ENCODE results near the gene PLCD4. TPM values are rescaled to one million over a fixed set of nuclear protein-coding genes. Genes with fewer than 3 reads are reported as not detected.

PLCD4 gene
- polyA plus RNA-seq, 1 donor from 2014 or later = 4.9 TPM

- Histone ChIP-seq H3K9ac (ENCODE audit: low read length) (peak overlapping the region; percentile 90), H3F3A (ENCODE audit: insufficient read depth, low read length, poor library complexity, severe bottlenecking) (no peaks in the 10 kb centered on the region), H3K79me2 (replicated peaks; ENCODE audit: insufficient read depth, low read length) (peaks cover 89% of the 10 kb centered on the region), H3K9me3 (ENCODE audit: low read length) (no peaks in the 10 kb centered on the region), H3K27ac (ENCODE audit: low read length) (peak overlapping the region; percentile 89), H3K27me3 (ENCODE audit: insufficient read depth, low read depth, low read length) (no peaks in the 10 kb centered on the region), H3K4me3 (ENCODE audit: low read length) (peak overlapping the region; percentile 67), H3K9me2 (ENCODE audit: insufficient read depth, low read length) (no peaks in the 10 kb centered on the region), H3K36me3 (ENCODE audit: insufficient read depth, low read length) (peaks cover 6% of the 10 kb centered on the region), H3K4me2 (ENCODE audit: low read length) (peak overlapping the region; percentile 60), H2AFZ (ENCODE audit: low read depth, low read length) (no peak overlapping the region), H4K20me1 (ENCODE audit: insufficient read depth) (no peaks in the 10 kb centered on the region)
- no peak for TF ChIP-seq EP300 (conservative IDR thresholded peaks at IDR 0.05; ENCODE audit: poor library complexity, severe bottlenecking)
- no peak for TF ChIP-seq MXI1 (conservative IDR thresholded peaks at IDR 0.05; ENCODE audit: poor library complexity, severe bottlenecking)
- TF ChIP-seq TAF1 (IDR thresholded peaks at IDR 0.05; ENCODE audit: low read depth) = no peak
- TF ChIP-seq RAD21 (conservative IDR thresholded peaks at IDR 0.05) = no peak
- no peak for TF ChIP-seq CTCF (IDR thresholded peaks at IDR 0.05; ENCODE audit: poor library complexity, severe bottlenecking)
- no peak for TF ChIP-seq SMC3 (conservative IDR thresholded peaks at IDR 0.05; ENCODE audit: poor library complexity)
- TF ChIP-seq EZH2 (IDR thresholded peaks at IDR 0.05; ENCODE audit: borderline replicate concordance, insufficient read depth, low read length, poor library complexity, severe bottlenecking) = no peak
- TF ChIP-seq REST (IDR thresholded peaks at IDR 0.05; ENCODE audit: borderline replicate concordance) = no peak
Observed at GRCh38 chr2:218569661-218570500, 37.8 kb upstream of the PLCD4 start.

- TF ChIP-seq MXI1 (conservative IDR thresholded peaks at IDR 0.05; ENCODE audit: poor library complexity, severe bottlenecking) = no peak
- no peak for TF ChIP-seq EZH2 (IDR thresholded peaks at IDR 0.05; ENCODE audit: borderline replicate concordance, insufficient read depth, low read length, poor library complexity, severe bottlenecking)
- no peak for TF ChIP-seq TAF1 (IDR thresholded peaks at IDR 0.05; ENCODE audit: low read depth)
- TF ChIP-seq CTCF (IDR thresholded peaks at IDR 0.05; ENCODE audit: poor library complexity, severe bottlenecking) = no peak
- TF ChIP-seq POLR2AphosphoS5 (IDR thresholded peaks at IDR 0.05) = no peak
- no peak for TF ChIP-seq RAD21 (conservative IDR thresholded peaks at IDR 0.05)
- peak overlapping the region; percentile 67 for H3K4me3 ChIP-seq (ENCODE audit: low read length)
- H2AFZ ChIP-seq (ENCODE audit: low read depth, low read length) = no peak overlapping the region
- H4K20me1 ChIP-seq (ENCODE audit: insufficient read depth) = no peaks in the 10 kb centered on the region
- no peaks in the 10 kb centered on the region for H3K27me3 ChIP-seq (ENCODE audit: insufficient read depth, low read depth, low read length)
- H3K9ac ChIP-seq (ENCODE audit: low read length) = peak overlapping the region; percentile 90
- peak overlapping the region; percentile 60 for H3K4me2 ChIP-seq (ENCODE audit: low read length)
- no peaks in the 10 kb centered on the region for H3K9me2 ChIP-seq (ENCODE audit: insufficient read depth, low read length)
- no peak overlapping the region for H3K27ac ChIP-seq (ENCODE audit: low read length)
- peaks cover 89% of the 10 kb centered on the region for H3K79me2 ChIP-seq (replicated peaks; ENCODE audit: insufficient read depth, low read length)
- H3F3A ChIP-seq (ENCODE audit: insufficient read depth, low read length, poor library complexity, severe bottlenecking) = no peaks in the 10 kb centered on the region
- H3K36me3 ChIP-seq (ENCODE audit: insufficient read depth, low read length) = peaks cover 7% of the 10 kb centered on the region
- H3K9me3 ChIP-seq (ENCODE audit: low read length) = no peaks in the 10 kb centered on the region
Observed at GRCh38 chr2:218570850-218571249, 36.8 kb upstream of the PLCD4 start.

Measured in neural cell (in vitro differentiated cells).